Middle frontal gyrus (tissue), 1 donor: ENCODE results near the gene RASSF1.
A peak's percentile ranks its signal among the peaks of the same experiment; 100 is the strongest.
"Not testable (repeated sequence)": the region's sequence is repeated elsewhere in the genome, so short reads cannot be mapped to it uniquely, and the experiment has no call there.

Source experiments
- DNase-seq: peaks from one replicate; pipeline ENCODE4 v3.0.0-alpha.2; 2015; ENCODE audit warnings: low spot score; ENCODE audit errors: extremely low spot score

RASSF1 gene

DNA sequence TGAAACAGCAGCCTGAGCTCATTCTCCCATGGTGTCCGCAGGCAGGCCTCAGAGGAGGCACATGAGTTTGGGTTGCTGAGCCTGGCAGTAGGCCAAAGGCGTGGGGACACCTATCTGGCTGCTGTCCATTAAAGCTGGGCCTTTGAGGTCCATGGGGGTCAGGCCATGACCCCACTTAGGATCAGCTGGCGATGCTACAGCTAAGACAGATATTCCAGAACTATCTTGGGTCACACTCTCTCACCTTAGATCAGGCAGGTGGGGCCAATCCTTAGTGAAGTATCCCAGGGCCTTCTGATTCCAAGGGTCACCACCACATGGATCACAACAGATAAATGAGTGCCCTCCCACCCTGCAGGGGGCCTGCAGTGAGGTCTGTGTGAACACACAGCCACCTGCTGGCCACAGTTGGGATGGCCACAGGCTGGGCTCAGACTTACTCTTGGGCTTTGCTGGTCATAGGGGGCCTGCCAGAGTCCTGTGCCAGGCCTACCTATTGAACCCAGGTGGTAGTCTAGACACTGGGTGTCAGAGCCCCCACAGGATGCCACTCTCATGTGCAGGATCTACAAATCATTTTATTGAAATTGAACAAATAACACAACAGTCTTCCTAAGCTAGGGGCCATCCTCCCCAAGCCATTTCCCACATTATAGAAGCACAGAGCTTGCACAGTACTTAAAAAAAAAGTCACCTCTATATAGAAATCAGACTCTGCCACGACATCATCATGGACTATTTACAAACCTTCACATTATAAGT is 16.1 kb downstream of the RASSF1 start:
- DNase-seq: no peak

DNA sequence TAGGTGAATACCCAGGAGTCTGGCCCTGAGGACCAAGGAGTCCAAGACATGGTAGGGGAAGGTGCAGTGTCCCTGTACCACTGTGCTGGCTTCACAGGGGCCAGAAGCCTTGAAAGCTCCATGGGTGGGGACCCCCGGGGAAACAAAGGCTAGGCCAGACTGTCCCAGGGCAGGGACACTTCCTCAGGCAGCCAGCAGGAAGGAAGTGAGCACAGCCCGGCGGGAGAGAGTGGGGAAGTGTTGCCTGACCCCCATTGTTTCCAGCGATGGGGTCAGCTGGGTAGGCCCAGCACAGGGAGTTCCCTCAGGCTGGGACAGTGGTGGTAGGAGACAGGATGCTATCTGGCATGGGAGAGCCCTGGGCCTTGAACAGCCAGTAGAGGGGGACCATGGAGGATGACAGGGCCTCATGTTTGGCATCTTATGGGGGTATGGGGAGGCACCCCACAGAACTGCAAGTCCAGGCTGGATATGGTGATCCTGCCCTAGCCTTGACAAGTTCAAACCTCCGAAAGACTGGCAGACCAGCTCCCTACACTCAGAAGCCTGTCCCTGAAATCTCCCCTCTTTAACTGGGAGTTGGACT is 16.9 kb downstream of the RASSF1 start:
- no peak for DNase-seq

DNA sequence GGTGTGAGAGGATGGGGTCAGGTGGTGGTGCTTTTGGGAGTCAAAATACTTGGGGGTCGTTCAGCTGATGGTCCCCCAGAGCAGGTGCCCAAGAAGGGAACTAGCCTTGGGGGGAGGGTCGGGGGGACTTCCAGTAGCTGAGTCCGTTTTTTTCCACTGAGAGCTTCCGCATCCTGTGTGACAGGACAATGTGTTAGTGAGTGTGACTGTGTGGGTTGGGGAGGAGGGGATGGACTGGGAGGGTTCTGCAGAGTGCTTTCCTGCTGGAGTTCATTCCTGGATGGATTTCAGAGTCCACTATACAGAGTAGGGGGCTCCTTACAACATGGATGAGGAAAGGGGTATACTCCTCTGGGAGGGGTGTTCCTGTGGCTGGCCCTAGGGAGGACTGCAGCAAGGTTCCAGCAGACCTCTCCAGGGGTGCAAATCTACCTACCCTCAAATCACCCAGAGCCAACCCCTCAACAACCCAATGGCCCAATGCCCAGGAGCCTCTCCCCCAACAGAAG is 17.5 kb downstream of the RASSF1 start:
- no peak for DNase-seq

- DNase-seq: no peak
These were observed 18.1 kb downstream of the RASSF1 start, which contains the start of gene HYAL2 for GRCh38 chr3:50322386-50323091. Gene HYAL2, minus strand, starts transcription at chr3:50322745. Its CDS starts 2,256 bp downstream, at chr3:50320489.

GRCh38 chr3:50322115-50322385 is 18.6 kb downstream of the RASSF1 start:
- DNase-seq: no peak

DNA sequence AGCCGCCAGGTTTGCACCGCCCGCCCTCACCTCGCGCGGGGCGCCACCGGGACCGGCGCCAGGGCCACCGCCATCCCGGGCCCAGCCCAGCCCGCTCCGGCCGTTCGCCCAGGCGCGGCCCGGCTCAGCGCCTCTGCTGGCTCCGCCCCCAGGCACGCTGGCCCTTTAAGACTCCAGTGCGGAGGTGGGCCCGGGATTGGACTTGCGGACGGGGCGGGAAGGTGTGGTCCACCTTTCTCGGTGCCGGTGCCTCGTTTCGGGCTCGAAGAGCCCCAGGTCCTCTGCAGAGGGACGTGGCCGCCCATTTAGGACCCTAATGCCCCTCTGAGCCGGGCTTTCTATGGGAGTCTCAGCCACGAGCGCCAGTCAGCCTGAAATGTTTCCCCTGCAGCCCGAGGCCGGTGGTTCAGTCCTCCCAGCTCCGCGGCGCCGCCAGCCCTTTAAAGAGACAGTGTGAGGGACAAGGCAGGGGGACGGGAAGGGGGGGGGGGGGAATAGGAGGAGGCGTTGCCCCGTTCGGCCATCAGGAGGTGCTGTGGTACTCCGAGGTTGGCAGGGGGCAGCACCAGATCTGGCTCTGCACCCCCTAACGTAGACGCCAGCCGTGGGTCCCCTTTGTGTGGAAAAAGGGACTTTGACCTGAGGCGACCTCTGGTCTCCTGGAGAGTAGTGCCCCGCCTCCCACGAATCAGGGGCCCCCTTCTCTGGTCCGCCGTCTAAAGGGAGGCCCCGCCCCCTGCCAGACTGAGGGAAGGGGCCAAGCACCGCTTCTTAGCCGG is 19.1 kb downstream of the RASSF1 start:
- peak; percentile 81 for DNase-seq

DNA sequence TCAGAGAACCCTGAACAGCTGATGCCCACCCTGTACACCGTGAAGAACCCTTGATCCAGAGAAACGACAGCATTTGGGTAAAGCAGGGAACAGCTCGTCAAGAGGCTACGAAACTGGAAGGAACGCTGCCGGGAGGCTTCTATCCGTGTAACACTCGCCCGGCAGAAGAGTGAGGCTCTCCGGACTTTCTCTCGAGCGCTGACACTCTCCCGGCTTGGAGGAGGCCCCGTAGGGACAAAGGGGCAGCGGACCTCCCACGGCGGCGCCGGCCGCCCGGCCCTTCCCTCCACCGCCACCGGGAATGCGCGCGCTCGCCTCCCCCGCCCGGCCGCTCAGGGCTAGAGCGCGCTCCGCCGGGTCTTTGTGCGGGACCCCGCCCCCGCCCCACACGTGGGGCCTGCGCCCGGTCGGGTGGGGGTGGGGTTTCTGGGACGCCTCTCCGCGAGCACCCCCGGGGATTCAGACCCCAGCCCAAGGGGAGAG is 19.7 kb downstream of the RASSF1 start:
- DNase-seq: peak; percentile 56

DNA sequence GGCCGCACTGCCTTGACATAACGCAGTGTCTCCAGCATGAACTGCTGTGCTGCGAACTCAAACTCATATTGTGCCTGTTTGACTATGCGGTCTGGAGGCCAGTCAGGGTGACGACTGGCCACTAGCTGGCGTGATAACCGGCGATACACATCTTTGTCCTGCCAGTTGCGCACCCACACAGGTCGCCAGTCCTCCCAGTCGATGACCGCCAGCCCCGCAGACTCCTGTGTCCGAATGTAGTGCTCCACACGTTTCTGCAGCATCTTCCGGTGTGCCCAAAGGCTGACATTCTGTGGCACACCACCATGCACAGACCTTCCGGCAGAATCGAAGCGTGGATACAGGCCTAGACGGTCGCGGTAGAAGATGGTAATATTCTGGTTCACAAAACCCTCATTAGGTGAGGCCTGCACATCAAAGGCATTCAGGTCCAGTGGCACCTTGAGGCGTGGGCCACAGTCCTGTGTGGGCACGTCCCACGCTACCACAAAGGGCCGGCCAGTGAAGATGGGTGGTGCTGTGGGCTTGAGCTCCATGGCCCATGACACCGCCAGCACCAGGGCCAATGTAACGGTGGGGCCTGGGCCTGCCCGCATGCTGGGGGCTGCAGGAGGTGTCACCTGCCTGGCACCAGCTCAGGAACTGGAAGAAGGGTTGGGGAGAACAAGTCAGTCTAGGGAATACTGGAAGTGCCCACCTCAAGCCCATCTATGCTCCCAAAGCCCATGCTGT is 20.6 kb downstream of the RASSF1 start:
- no peak for DNase-seq

DNA sequence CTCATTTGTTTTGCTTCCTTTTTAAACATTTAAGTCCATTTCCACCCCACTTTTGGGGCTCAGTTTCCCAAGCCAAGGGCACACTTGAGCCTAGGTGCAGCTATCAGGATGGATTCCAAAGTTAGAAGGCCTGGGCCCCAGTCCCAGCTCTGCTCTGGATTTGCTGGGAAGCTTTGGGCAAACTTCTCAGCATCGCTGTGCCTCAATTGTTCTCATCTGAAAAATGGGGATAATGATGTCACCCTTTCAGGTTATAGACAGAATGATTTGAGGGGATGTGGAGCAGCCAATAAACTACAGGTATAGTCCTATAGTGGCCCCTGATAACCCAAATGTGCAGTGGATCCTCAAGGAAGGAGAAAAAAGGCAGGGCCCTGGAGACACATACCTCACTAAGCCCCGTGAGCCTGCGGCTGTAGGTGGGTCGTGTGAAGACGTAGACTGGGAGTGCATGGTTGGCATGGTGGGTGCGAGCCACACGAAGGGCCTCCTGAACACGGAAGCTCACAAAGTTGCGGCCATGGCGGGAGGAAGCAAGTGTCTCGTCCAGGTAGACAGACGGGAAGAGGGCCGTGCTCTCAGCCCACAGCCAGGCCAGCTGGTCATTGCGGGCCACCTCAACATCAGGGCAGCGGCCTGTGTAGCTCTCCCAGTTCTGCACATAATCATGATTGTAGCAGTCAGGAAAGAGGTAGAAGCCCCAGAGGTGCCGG is 21.3 kb downstream of the RASSF1 start:
- no peak for DNase-seq

- DNase-seq: no peak
These were observed 22.0 kb downstream of the RASSF1 start for GRCh38 chr3:50318615-50319014.

DNA sequence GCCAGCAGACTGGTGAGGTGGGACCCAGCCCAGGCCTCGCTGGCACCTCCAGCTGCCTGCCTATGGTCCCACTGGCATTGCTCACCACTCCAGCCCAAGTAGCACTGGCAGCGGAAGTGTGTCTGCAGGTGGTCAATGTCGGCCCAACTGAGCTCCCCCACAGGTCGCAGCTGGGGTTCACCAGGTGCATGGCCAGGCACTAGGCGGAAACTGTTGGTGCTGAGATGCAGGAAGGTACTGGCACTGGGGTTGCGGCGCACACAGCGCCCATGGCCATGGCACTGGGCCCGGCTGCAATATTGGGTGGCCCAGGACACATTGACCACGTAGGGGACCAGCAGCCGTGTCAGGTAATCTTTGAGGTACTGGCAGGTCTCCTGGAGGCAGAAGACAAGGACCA is 22.5 kb downstream of the RASSF1 start:
- DNase-seq: no peak

DNA sequence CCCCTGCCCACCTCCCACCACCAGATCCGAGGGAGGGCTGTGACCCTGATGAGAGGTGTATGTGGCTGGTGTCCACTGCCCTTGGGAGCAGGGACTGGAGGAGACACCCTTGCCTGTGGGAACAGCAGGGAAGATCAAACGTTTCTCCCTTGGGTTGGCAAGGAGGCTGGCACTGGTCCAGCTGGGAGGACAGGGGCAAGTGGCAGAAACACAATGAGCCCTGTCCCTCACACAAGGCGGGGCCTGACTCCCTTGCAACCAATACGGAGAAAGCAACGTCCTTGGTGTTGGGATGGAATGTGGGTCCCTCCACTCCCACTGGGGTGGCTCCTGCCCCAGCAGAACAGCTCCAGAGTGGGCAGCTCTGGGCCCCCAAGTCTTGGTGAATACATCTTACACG is 23.3 kb downstream of the RASSF1 start:
- DNase-seq: no peak

DNA sequence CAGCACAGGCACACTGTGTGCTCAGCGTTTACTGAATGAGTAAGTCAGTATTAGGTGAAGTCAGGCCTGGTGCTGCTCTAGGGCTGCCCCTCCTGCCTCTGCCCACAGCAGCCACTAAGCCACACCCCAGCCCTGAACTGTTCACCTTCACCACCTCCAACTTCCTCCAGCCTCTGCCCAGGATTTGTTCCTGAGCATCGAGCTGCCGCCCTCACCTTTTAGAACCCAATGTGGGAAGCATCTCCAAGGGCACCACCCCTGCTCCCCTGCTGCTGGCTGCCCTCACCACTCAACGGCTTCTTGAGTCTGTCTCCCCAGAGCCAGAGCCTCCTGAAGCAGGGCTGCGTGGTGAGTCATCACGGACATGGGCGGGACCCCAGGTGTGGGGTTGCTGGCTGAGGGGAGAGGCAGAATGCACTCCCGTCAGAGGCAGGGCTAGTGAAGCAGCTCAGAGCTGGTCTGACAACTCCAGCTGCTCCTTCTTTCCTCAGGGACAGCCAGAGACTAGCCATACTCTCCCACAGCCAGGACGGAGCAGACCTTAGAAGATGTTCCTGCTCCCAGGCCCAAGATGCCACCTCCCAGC is 23.9 kb downstream of the RASSF1 start:
- no peak for DNase-seq

GRCh38 chr3:50314816-50315215 is 25.8 kb downstream of the RASSF1 start:
- no peak for DNase-seq

GRCh38 chr3:50314342-50314741 is 26.3 kb downstream of the RASSF1 start:
- no peak for DNase-seq

DNA sequence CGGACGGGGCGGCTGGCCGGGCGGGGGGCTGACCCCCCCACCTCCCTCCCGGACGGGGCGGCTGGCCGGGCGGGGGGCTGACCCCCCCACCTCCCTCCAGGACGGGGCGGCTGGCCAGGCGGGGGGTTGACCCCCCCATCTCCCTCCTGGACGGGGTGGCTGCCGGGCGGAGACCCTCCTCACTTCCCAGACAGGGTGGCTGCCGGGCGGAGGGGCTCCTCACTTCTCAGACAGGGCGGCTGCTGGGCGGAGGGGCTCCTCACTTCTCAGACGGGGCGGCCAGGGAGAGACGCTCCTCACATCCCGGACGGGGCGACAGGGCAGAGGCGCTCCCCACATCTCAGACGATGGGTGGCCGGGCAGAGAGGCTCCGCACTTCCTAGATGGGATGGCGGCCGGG is 28.6 kb downstream of the RASSF1 start:
- DNase-seq: not testable (repeated sequence)

DNA sequence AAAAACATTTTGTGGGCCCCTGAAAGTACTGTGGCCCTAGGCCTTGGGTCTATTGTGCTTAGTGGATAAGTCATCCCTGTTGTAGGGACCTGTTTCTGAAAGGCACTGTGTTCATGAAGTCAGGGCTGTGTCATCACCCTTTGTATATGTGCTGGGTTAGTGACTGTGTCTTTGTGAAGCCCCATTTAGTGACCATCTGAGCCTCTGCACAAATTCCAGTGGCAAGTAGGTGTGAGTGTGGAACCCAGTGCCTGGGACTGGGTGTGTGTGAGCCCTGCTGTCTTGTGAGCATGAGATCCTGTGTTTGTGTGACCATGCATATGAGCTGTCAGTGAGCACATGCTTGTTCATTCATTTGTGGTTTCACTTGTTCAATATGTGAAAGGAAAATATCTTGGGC is 36.0 kb downstream of the RASSF1 start:
- DNase-seq: no peak

GRCh38 chr3:50303013-50303815 is 37.4 kb downstream of the RASSF1 start, which contains the start of gene HYAL1:
Gene HYAL1, minus strand, starts transcription at chr3:50303574. Its CDS starts 618 bp downstream, at chr3:50302956.
- no peak for DNase-seq
